ENCODE results near the gene AUTS2.

GRCh38 chr7:69620650-69621049, 22.4 kb downstream of the AUTS2 start:
- TF ChIP-seq CTCF (IDR thresholded peaks at IDR 0.05): no peak
- TF ChIP-seq POLR2A (IDR thresholded peaks at IDR 0.05): no peak
